DOHH2 (cell line): ENCODE data around the gene SLC6A19.

ENCODE experiments used
- CTCF ChIP-seq: fragments of 200-600 bp; sonication (generic); IDR thresholded peaks from one replicate; pipeline ENCODE4 v1.5.1; 2014; ENCODE audit warnings: antibody characterized with exemption, mild to moderate bottlenecking, low read depth, low read length; ENCODE audit not compliant: poor library complexity, severe bottlenecking
- EZH2phosphoT487 ChIP-seq: fragments of 200-600 bp; sonication (generic); IDR thresholded peaks from 2 replicates; pipeline ENCODE4 v1.6.1; 2017; ENCODE audit warnings: borderline replicate concordance, mild to moderate bottlenecking, antibody characterized with exemption, low read length, moderate library complexity, mixed read lengths

- TF ChIP-seq CTCF (no peak), EZH2phosphoT487 (no peak)
Observed at GRCh38 chr5:1155191-1156032, 46.0 kb upstream of the SLC6A19 start.
